HG02840 (cell line): ENCODE measurements around the gene SLC39A3.

ENCODE experiments used
- ATAC-seq: cut with Tn5 transposase; IDR thresholded peaks from one replicate; pipeline ENCODE4 v1.9.1; 2021; ENCODE audit warnings: mild to moderate bottlenecking, moderate library complexity, moderate number of reproducible peaks; ENCODE audit not compliant: unreplicated experiment, low FRiP score

The SLC39A3 gene

GRCh38 chr19:2751438-2751830 lies 11.6 kb upstream of the SLC39A3 start:
- ATAC-seq, result no peak

GRCh38 chr19:2750808-2751437 lies 11.1 kb upstream of the SLC39A3 start:
- ATAC-seq, result no peak

- no peak for ATAC-seq
Measured at GRCh38 chr19:2747349-2747748, 7.5 kb upstream of the SLC39A3 start.

GRCh38 chr19:2744113-2744512 lies 4.3 kb upstream of the SLC39A3 start:
- no peak for ATAC-seq

GRCh38 chr19:2743099-2743498 lies 3.3 kb upstream of the SLC39A3 start:
- ATAC-seq, result no peak

GRCh38 chr19:2740314-2740656 lies 468 bp upstream of the SLC39A3 start:
- ATAC-seq, result no peak

- ATAC-seq, result no peak
Measured at GRCh38 chr19:2736550-2737190, 3.1 kb downstream of the SLC39A3 start.

- no peak for ATAC-seq
Measured at GRCh38 chr19:2735374-2735773, 4.4 kb downstream of the SLC39A3 start.

- no peak for ATAC-seq
Measured at GRCh38 chr19:2734589-2735288, 5.1 kb downstream of the SLC39A3 start.

GRCh38 chr19:2733930-2734588 lies 5.8 kb downstream of the SLC39A3 start:
- ATAC-seq, result no peak

GRCh38 chr19:2732883-2733282 lies 6.9 kb downstream of the SLC39A3 start:
- no peak for ATAC-seq

- ATAC-seq, result no peak
Measured at GRCh38 chr19:2732157-2732725, 7.6 kb downstream of the SLC39A3 start.

- ATAC-seq, result no peak
Measured at GRCh38 chr19:2731181-2731995, 8.4 kb downstream of the SLC39A3 start.

GRCh38 chr19:2729943-2730818 lies 9.6 kb downstream of the SLC39A3 start:
- ATAC-seq, result no peak

- no peak for ATAC-seq
Measured at GRCh38 chr19:2728783-2729387, 10.9 kb downstream of the SLC39A3 start.

- no peak for ATAC-seq
Measured at GRCh38 chr19:2727640-2727944, 12.2 kb downstream of the SLC39A3 start.

GRCh38 chr19:2726904-2727639 lies 12.7 kb downstream of the SLC39A3 start:
- ATAC-seq, result no peak

- ATAC-seq, result no peak
Measured at GRCh38 chr19:2726160-2726855, 13.5 kb downstream of the SLC39A3 start.
